ENCODE data around the gene ZNF526. TPM values are rescaled to one million over a fixed set of nuclear protein-coding genes. Genes with fewer than 3 reads are reported as not detected.

ZNF526 gene
- total and polyA plus RNA-seq, 3 donors from 2014 or later, result 10.1 to 12.2 (median 10.1) TPM

DNA sequence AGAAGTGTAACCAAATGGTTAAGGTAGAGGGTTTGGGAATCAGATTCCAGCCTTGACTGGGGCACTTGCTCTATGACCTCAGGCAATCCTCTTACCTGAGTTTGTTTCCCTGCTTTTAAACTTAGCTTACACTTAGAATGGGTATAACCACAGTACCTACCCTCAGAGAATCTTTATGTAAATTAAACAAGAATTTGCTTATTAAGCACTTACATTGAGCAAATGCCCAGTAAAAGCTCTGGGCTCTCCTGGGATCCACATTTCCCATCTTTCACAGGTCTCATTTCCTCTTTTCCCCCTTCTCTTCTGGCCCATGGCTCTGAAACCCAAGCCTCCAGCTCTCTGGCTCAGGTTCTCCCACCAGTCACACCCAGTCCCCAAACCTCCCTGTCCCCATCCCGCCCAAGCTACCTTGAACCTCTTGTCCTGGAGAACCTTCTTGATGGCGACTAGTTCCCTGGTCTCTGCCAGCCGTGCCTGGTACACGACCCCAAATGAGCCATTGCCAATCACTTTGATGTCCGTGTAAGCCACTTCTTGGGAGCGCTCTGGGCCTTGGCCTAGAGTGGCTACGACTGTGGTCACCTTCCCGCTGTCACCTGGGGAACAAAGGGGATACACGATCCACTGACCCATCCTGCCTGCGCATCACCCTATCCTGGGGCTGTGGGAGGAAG is 19.6 kb downstream of the ZNF526 start:
- WGBS, 2 donors, result 86 to 93% methylated on average over 10 of the region's 10 CpGs
- Histone ChIP-seq H3K4me3 (no peak overlapping the region), H3K36me3 (ENCODE audit: low read depth, missing control alignments) (no peaks in the 10 kb centered on the region), H3K4me1 (peaks cover 19% of the 10 kb centered on the region), H3K27me3 (no peaks in the 10 kb centered on the region), H3K9me3 (no peaks in the 10 kb centered on the region), H3K27ac (no peak overlapping the region)
- intact Hi-C loops (cut with DNase I; ENCODE audit: low total_unique reads), result no loop called here
- no peak for DNase-seq
- TF ChIP-seq POLR2A (IDR thresholded peaks at IDR 0.05), result no peak
- TF ChIP-seq, protein P1, sequence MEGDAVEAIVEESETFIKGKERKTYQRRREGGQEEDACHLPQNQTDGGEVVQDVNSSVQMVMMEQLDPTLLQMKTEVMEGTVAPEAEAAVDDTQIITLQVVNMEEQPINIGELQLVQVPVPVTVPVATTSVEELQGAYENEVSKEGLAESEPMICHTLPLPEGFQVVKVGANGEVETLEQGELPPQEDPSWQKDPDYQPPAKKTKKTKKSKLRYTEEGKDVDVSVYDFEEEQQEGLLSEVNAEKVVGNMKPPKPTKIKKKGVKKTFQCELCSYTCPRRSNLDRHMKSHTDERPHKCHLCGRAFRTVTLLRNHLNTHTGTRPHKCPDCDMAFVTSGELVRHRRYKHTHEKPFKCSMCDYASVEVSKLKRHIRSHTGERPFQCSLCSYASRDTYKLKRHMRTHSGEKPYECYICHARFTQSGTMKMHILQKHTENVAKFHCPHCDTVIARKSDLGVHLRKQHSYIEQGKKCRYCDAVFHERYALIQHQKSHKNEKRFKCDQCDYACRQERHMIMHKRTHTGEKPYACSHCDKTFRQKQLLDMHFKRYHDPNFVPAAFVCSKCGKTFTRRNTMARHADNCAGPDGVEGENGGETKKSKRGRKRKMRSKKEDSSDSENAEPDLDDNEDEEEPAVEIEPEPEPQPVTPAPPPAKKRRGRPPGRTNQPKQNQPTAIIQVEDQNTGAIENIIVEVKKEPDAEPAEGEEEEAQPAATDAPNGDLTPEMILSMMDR (IDR thresholded peaks at IDR 0.05), result no peak

DNA sequence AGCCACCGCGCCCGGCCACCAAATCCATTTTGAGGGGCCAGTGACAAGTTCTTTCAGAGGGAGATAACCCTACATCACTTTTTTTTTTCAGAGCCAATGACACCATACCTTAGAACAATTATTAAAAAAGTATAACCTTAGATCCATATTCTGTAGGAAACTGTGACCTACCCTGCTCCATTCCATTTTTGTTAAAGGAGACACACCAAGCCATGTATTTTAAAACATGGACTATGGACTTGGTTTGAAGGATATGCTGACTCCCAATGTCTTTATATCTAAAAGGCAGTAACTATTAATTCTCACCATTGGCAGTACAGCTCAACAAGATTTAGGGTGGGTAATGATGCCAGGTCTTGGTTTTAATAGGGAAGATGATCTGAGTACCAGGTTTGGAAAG is 21.2 kb downstream of the ZNF526 start:
- TF ChIP-seq POLR2A (IDR thresholded peaks at IDR 0.05), result no peak
- TF ChIP-seq, protein P1 (IDR thresholded peaks at IDR 0.05), result no peak
- no peaks in the 10 kb centered on the region for H3K9me3 ChIP-seq
- H3K27me3 ChIP-seq, result no peaks in the 10 kb centered on the region
- DNase-seq, result no peak
- peaks cover 32% of the 10 kb centered on the region for H3K4me1 ChIP-seq
- H3K4me3 ChIP-seq, result peak overlapping the region in 1 of 2 donors; percentile 76
- no peak overlapping the region for H3K27ac ChIP-seq
- intact Hi-C loops (cut with DNase I; ENCODE audit: low total_unique reads), result no loop called here
- 83 to 86% methylated on average over 3 of the region's 3 CpGs for WGBS, 2 donors
- H3K36me3 ChIP-seq (ENCODE audit: low read depth, missing control alignments), result no peaks in the 10 kb centered on the region

DNA sequence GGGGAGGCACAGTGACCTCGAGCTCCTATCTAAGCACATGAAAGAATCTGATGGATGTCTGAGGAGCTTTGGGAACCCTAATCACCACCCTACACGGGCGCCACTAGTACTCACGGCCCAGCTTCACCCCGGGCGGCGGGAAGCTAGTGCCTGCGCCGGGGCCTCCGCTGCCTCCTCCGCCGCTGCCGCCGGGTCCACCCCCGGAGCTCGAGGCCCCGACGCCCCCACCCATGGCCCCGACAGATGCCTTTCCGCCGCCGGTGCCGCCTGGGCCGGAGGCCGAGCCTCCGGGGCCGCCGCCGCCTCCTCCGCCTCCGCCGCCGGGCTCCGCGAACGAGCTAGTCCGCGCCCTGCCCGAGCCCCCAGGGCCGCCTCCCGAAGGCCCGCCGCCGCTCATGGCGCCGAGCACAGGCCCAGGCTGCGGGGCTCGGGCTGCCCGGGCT is 22.0 kb downstream of the ZNF526 start:
- 0 to 1% methylated on average over 11 to 21 of the region's 49 CpGs for WGBS, 2 donors
- H3K27ac ChIP-seq, result peak overlapping the region; percentile 27 to 90
- H3K4me1 ChIP-seq, result peaks cover 39% of the 10 kb centered on the region
- H3K9me3 ChIP-seq, result no peaks in the 10 kb centered on the region
- TF ChIP-seq POLR2A (IDR thresholded peaks at IDR 0.05), result no peak
- TF ChIP-seq, protein P1 (IDR thresholded peaks at IDR 0.05), result no peak
- no peaks in the 10 kb centered on the region for H3K36me3 ChIP-seq (ENCODE audit: low read depth, missing control alignments)
- H3K27me3 ChIP-seq, result no peaks in the 10 kb centered on the region
- intact Hi-C loops (cut with DNase I; ENCODE audit: low total_unique reads), result no loop called here
- DNase-seq, result no peak
- peak overlapping the region; percentile 76 to 94 for H3K4me3 ChIP-seq

DNA sequence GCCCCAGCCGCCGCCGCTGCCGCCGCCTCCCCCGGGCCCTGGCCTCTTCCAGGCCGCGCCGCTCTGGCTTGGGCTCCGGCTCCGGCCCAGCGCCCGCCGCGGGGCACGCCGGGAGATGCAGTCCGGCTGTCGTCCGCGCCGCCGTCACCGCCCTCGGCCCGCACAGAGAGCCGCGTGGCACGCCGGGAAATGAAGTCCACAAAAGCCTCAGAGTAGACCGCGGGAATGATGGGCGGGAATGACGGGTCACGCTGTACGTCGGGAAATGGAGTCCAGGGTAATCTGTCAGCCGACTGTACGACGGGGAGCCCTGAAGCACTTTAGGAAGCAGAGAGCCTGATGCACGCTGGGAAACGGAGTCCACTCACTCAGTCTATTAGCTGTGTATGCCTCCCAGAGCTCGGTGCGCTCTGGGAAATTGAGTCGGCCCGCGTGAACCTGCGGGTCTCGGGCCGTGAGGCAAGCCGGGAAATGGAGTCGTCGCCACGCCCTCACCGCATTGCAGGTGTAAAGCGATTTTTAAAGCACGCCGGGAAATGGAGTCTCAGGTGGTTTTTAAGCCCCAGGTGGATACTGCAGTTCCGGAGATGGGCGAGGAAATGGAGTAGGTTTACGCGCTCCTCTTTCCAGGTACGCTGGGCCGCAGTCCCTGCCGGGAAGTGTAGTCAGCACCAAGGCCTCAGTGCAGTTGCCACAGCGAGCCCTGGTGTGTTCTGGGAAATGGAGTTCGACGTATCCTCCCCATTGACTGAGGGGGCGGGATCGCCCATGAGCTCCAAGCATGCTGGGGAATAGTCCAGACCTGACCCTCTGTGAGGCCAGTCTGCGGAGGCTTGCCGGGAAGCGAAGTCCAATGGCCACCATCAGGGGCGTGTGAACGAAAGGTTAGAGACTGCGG is 22.6 kb downstream of the ZNF526 start, which contains the start of gene GSK3A:
GSK3A (minus strand) TSS at position 91 of the 898 bp plus-strand sequence. CDS start 137 bp downstream, outside the sequence.
- Histone ChIP-seq H3K27me3 (no peaks in the 10 kb centered on the region), H3K4me1 (peaks cover 46% of the 10 kb centered on the region), H3K36me3 (ENCODE audit: low read depth, missing control alignments) (no peaks in the 10 kb centered on the region), H3K9me3 (no peaks in the 10 kb centered on the region), H3K27ac (peak within 1 kb of the TSS; percentile 55 to 90), H3K4me3 (peak within 1 kb of the TSS; percentile 76 to 94)
- intact Hi-C loops (cut with DNase I; ENCODE audit: low total_unique reads), result no loop called here
- DNase-seq, result peak; percentile 100
- WGBS, 2 donors, result 0 to 1% methylated on average over 30 to 62 of the region's 76 CpGs
- peak; percentile 50 for TF ChIP-seq POLR2A (IDR thresholded peaks at IDR 0.05)
- TF ChIP-seq, protein P1 (IDR thresholded peaks at IDR 0.05), result no peak
